Measurements from ENCODE around the gene ALK. TPM values are rescaled to one million over a fixed set of nuclear protein-coding genes. Genes with fewer than 3 reads are reported as not detected.

Gene ALK
- total RNA-seq, 1 donor from 2014 or later = 0.41 TPM

DNA sequence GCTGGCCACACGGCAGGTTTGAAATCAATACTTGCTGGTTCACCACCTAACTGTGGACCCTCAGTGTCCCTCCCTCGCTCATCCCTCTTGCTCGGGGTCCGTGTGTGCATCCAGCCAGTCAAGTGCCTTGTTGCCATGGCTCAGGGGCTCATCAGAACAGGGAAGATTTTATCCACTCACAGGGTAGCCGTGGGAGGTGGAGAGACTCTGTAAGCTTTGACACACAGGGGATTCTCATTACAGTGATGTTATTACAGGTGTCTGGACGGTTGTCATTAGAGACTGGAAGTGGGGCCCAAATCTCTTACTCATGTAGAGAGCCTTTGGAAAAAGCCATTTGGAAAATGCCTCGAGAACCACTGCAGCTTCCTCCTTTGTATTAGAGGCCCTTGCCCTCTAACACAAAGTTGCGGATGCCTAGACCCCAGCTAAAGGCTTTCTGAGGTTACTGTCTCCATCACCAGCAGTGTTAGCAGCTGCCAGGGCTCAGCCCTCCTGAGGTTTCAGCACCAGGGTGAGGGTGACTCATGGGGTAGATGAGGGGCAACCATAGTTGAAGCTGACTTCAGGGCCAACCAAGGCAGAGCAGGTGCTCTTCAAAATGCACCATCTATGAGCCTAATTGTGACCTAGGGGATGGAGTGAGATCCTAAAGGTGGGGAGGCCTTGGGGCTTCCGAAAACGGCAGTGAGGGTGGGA lies 610.6 kb downstream of the ALK start:
- no peak for DNase-seq

DNA sequence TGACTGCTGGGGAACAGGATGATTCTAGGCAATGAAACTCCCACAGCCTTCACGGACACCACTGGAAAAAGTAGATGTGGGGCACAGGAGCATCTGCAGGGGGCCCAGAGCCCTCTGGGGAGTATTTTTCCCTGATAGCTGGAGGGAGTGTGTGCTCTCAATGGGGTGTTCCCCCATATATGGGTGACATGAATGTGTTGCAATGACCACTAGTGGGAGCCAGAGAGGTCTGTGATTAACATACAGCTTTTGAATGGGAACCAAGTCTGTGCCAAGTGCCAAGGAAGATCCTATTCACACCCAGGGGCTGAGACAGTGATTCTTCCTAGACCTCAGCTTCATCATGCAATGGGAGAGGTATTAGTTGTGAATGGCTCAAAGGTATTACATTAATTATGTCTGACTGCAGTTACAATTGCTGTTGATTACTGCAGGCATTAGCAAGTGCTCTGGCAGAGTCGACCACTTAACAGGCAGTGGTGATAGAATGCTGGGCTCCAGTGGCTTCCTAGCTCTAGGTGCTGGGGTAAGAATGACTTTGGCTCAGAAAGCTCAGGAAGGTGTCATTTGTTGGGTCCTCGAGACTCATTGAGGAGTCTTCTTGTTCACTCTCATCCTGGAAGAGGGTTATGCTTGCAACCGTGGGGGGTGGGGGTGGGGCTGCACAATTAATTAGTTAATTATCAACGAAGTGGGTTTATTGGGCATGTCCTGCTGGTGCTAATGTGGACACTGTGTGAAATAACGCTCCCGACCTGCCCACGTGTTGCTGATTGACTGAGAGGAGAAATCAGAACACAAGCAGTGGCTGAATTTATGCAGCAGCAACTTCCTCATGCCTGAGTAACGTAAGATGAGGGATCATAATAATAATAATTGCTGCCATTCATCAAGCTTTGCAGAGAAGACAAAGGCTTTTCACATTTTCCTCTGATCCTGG lies 612.0 kb downstream of the ALK start:
- DNase-seq = peak; percentile 76

DNA sequence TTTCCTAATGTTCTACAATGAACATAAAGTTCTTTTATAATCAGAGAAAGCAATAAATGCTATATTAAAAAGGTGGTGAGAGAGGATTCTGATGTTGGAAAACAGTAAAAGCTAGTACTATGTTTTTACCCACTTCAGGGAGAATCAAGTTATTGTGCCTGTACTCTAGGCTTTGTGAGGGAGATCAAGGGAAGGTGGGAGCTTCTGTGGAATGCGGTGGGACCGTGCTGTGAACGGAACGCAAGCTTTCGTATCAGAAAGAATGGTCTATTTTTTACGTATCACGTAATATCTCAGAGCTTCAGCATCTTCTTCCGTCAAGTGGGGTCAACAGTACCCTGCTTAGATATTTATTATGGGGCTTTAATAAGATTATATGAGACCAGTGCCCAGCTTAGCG lies 613.0 kb downstream of the ALK start:
- DNase-seq = no peak

DNA sequence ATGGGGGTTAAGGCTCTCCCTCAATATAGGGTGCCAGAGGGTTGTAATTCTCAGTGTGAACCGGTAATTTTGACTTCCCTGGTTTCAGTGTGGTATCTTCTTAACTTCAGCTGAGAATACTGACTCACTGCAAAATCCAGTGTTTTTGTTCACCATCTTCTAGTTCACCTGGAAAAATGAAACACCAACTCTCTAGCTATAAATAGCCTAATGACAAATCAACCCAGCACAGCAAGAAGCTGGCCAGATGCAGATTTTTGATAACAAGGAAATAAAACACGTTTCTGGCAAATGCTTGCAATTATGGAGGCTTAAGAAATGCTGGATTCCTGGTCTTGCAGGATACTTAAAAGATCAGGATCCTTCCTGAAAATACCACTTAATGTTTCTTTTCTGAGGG lies 613.9 kb downstream of the ALK start:
- DNase-seq = no peak

DNA sequence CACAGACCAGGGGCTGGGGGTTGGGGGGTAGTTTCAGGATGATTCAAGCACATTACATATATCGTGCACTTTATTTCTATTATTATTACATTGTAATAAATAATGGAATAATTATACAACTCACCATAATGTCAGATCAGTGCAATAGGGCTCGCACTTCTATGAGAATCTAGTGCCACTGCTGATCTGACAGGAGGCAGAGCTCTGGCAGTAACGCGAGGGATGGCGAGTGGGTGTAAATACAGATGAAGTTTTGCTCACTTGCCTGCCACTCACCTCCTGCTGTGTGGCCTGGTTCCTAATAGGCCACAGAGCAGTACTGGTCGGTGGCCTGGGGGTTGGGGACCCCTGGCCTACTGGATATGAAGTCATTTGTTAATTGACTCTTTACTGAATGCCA lies 615.6 kb downstream of the ALK start:
- DNase-seq = no peak

DNA sequence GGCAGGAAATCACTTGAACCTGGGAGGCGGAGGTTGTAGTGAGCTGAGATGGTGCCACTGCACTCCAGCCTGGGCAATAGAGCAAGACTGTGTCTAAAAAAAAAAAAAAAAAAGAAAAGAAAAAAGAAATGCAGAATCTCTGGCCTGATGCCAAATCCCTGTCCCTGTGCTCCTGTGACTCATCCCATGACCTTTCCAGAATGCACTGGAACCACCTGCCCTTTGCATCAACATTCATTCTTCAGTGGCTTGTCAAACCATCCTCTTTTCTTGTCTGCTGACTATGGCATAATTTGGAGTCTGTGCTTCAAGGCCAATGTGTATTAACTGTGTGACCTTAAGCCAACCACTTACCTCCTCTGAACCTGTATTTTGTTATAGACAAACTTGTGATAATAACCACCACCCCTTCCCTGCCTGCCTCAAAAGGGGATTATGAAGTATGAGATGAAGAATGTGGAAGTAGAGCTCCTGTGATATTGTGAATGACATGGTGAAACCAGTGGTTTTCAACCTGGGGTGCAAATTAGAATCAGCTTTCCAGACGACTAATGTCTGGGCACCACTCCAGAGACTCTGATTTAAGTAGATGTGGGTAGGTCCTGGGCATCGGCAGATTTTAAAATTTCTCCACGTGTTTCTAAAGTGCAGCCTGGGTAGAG lies 616.9 kb downstream of the ALK start:
- DNase-seq = no peak

DNA sequence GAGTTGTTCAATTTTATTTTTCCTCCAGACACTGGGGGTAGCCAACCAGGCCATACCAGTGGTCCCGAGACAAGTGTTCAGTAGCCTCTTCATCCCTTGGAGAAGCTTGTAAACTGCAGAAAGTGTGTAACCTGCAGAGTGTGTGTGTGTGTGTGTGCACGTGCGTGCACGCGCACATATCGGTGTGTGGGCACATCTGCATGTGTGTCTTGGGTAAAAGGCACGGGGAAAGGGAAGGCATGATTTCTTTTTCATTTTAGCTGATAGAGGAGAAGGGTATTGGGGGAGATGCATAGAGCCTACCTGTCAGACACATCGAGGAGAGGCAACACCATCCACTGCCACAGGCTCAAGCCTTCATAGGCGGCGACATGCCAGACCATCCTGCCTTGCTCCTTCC lies 624.8 kb downstream of the ALK start:
- no peak for DNase-seq

DNA sequence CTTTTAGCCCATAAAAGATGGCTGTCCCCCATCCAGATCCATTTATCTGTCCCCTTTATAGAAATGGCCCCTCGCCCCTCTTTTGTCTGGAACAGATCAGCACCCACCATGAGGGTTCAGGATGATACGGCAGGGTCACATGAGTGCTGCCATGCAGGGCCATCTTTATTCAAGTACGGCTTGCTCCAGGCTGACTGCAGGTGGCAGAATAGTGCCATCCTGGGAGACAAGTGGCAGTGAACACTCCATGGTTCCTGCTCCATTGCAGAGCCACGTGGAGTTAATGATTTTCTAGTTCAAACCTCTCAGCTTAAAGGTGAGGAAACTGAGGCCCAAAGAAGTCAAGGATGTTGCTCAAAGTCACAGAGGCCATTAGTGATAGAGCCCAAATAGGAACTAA lies 625.5 kb downstream of the ALK start:
- no peak for DNase-seq

DNA sequence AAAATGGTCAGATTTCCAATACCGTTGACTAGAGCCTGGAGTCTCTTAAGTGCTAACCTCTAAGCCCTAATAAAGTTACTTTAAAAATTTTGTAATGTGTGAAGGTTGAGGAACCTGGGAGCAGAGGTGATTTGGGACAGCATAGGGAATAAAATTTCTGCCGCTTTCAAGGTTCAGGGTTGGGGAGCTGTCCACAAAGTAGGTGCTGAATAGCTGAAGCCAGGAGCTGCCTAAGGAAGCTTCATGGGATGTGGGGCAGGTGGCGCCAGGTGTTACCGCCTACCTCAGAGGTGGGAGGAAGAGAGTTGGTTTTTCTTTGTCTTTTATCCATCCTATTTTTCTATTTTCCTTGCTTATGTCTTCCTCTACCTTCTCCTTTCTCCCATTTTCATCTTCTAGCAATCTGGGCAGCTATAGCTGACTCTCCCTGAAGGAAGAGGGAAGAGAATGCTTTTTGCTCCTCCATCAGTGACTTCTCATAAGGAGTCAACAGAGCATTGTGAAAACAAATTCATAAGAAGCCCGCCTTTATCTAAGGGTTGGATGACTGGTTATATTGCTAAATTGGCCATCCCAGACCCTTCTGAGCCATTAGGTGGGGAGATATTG lies 627.5 kb downstream of the ALK start:
- DNase-seq = peak; percentile 76

DNA sequence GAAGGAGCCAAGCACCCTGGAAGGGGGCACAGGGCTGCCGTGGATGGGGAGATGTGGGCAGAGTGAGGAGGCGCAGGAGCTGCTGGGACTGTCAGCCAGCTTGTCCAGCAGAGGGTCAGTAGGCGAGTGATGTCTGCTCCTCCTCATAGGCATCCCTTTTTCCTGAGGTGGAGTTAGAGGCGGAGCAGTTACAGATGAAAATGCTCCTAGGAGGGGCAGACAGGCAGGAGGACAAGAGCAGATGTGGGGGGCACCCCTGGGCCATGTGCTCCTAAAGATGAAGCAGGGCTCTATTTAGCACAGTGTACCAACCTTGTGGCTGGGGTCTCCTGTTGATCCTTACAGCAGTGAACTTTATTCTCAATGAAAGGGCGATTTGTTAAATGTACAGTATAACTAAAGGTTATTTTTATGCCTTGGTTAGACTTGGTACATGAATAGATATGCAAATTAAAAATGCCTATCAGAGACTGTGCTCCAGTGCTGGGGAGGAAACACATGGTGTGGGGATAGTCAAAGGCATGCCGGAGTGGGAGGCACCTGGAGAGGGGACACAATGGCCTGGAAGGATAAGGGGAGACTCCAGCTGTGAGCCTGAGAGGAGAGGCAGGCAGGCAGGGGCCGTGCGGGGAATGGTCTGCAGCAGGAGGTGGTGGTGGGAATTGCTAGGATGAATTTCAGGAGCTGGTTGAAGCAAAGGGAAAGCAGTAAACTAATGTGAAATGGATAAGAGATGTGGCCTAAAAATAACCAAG lies 630.9 kb downstream of the ALK start:
- no peak for DNase-seq

DNA sequence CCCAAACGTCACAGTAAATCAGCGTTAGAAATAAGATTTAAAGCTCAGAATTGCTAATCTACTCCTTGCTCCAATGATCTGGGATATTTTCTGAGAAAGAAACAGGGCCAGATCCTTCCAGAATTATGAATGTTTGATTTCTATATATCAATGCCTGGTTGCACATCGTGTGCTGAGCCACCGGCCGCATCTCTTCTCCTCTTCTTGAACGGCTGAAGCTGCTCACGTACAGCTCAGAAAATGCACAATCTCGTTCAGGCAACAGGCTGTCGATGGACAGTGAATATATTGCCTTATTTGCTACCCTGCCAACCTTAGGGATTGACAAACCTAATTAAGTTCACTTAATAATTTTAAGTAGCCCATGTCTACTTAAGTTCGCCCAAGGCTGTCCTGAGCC lies 636.7 kb downstream of the ALK start:
- DNase-seq = no peak

DNA sequence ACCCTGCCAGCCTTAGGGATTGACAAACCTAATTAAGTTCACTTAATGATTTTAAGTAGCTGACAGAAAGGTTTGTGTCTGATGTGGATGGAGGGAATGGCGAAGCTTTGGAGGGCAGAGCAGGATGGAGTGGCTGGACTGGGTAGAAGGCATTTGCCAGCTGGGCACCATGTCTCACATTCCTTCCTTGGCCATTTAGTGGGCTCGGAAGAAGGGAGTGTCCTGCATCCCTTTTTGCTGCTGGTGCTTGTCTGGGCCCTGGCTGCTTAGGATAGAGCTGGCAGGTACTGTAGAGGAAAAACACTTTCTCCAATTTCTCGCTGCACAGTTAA lies 639.5 kb downstream of the ALK start:
- DNase-seq = no peak

DNA sequence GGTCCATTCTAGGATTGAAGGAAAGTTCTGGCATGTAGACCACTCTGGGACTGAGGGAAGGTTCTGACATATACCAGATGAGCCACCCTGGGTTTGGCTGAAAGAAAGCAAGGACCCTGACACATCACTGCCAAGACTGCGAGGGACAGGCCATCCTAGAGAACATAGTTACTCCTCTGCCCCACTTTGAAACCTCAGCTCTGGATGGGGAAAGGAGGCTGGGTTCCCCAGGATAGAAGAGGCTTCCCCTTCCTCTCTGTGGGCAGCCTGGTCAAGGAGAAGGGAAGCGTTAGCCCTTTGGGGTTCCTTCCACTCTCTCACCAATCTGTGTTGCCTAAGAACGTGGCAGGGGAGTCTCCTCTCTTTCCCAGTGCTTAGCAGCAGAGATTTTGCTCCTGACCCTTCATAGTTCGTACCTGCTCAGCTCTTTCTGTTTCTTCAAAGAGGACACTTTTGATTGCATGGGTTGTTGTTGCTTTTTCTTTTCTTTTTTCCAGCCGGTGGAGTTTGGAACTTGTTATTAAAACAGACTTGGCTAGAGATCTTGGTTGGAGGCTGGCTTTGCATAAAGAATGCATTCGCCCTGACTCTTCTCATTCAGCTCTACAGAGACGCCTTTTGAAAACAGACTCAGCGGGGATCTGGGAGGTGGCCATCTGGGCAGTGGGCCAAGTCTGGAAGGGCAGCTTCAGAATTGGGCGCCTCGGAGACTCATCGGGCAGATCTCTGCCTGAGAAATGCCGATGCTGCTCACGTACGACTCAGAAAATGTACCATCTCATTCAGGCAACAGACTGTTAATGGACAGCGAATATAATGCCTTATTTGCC lies 640.1 kb downstream of the ALK start:
- peak; percentile 76 for DNase-seq

DNA sequence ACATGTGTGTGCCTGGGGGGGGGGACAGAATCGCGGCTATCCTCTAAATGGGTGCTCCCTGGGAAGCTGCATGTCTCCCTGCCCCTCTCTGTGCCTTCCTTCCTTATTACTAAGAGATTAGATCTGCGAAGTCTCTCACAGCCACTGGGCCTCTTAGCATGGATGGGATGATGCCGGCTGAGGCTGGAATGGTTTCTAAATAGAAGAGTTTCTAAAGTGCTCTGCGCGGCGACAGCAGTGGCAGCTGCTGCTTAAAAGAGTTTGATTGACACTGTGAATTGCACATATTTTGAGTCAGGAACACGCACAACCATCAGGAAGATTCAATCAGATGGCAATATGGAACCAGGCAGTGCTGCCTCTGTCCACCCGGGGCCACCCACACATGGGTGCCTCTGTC lies 642.4 kb downstream of the ALK start:
- DNase-seq = no peak

DNA sequence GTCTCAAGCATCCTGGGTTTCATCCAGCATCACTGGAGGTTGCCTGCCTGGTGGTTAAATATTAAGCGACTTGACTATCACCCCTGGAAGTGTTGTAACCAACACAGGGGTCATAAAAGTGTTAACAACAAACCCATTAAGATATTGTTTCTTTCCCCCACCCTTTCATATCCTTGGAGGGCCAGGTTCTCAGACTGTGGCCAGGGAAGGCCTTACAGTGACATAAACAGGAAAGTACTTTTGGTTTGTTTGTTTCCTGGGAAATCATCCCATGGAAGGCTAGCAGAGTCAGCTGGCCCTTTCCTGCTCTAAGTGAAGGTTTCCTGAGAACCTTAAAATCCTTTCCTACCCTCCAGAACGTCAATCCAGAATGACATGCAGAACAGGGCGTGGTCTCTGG lies 645.2 kb downstream of the ALK start:
- DNase-seq = no peak

DNA sequence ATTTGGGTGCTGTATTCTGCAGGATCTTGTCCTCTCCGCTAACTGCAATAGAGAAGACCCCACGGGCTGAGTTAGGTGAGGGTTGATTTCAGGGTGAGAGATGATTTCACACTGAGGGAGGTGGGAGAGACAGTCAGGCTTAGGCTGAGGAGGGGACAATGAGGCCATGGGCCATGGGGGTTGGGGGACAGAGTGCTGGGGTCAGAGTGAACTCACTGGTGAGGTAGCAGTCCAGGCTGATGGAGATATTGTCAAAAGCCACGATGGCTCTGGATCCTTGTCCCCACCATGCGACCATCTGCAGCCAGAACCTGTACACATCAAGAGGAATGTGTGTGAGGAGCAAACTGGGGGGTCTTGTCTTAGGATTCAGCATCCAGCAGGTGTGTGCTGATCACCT lies 646.2 kb downstream of the ALK start:
- DNase-seq = no peak

DNA sequence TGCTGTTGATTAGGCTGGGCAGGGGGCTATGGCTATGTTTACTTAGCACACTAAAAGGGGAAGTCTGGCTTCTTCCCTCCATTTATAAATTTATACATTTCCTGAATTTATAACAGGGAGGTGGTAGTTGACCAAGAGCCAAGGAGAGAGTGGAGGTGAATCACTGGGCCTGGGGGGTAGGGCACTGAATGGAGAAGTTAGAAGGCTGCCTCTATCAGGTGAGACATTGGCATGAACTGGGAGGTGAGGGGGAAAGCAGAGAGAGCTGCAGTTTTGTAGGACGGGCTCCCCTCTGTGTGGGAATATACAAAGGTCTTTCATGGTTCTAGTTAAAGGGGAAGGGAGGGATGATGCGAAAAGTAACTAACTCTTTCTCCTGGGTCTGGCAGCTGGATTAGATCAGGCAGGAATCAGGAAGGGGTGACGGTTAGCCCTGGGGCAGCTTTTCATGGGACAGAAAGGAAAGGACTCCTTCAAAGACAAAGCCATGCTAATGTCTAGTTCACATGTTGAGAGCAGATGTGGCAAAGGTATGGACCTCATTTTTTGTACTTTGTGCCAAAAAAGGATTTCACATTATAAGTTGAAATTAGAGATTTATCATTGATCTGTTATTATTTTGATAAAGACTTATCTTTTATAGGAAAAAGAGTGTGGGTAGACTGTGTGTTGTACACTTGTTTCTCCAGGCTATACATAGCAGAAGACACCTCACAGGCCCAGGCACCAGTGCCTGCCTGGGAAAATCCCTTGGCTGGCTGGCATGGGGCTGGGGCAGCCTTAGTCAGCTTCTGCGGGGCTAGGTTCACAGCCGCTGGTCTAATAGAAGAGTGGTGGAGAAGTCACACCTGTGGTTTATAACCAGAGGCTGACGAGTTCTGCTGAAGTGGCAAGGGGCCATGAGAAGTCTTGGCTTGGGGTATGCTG lies 647.4 kb downstream of the ALK start:
- DNase-seq = no peak

DNA sequence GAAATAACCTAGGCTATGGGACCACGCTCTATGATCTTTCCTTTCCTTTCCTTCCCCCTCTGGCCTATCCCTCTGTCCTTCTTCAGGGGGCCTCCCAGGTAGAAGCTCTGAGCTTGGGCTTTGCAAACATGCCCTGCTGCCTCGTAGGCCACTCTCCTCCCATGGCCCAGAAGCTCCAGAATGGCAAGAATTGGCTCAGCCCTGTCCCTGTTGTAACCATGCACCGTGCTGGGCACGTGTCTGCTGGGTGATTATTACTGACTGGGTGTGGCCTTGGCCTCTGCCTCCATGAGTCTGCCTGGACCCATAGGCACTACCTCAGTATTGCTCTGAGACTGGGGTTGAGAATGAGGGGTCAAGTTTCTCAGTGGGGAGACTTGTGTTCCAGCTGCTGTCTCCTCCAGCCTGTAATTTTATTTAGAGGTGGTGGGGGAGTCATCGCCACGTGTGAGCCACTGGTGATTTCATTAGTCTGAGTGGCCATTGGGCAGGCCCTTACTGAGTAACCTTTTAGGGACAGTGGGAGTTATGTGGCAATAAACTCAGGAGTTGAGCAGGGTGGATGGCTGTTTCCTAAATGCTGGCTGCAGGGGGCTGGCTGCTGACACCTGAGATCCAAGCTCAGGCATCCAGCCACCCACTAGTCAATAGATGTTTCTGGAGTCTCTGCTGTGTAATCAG lies 648.2 kb downstream of the ALK start:
- DNase-seq = no peak

DNA sequence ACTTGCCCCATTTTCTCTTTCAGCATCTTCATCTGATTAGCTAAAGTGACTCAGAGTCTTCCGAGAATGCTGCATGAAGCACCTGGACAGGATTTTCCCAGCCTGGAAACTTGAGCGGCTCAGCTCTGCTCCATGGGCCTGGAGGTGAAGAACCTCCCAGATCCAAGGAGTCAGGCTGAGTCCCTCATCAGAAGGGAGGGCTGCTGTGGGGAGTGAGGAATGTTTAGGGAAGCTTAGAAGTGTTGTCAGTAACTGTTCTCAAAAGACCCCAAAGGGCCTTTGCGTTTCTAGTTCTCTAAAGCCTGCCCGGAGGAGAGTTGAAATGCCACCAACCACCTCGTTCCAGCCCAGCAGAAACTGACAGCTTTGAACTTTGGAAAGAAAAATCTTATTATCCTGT lies 649.1 kb downstream of the ALK start:
- DNase-seq = peak; percentile 37

All from tongue (tissue), 2 donors.